SK-N-SH (cell line): ENCODE results near the gene SS18. TPM values are rescaled to one million over a fixed set of nuclear protein-coding genes. Genes with fewer than 3 reads are reported as not detected.

Source experiments
- CTCF ChIA-PET: fragments of 300-600, 350-600 bp; formaldehyde crosslinking; extraction: SDS; loops from one replicate; lab custom pipeline; 2021; lab: Yijun Ruan, JAX
- POLR2A ChIA-PET: fragments of 350-600 bp; sonication (Branson Sonifier 250); formaldehyde crosslinking; extraction: SDS; loops from one replicate; lab custom pipeline; 2020; ENCODE audit warnings: antibody characterized with exemption, inconsistent platforms; lab: Yijun Ruan, JAX
- DNase-seq: peaks from one replicate; pipeline ENCODE4 v3.0.0; 2012
- H2AFZ ChIP-seq: fragments of 200-600 bp; sonication (generic); 2 replicates; pipeline ENCODE4 v1.8.1; 2016; ENCODE audit warnings: antibody characterized with exemption, mild to moderate bottlenecking, low read depth
- H3F3A ChIP-seq: fragments of 200-600 bp; sonication (generic); replicated peaks from 2 replicates; pipeline ENCODE3; 2016; ENCODE audit warnings: antibody characterized with exemption, mild to moderate bottlenecking; ENCODE audit not compliant: insufficient read depth
- H3K27ac ChIP-seq, 2 experiments: fragments of 200-500 bp in 1 of 2; fragments of 200-600 bp in 1 of 2; sonication (Bioruptor generic) in 1 of 2; sonication (generic), shearing (Covaris generic) in 1 of 2; 2 replicates each; pipeline versions ENCODE4 v1.5.1 to v1.6.1; 2014 to 2016; ENCODE audit warnings: low read depth in 2 of 2, inconsistent platforms in 1 of 2, low read length in 1 of 2, mild to moderate bottlenecking in 1 of 2, mixed read lengths in 1 of 2
- H3K27me3 ChIP-seq: fragments of 200-600 bp; sonication (generic), shearing (Covaris generic); 2 replicates; pipeline ENCODE4 v1.6.1; 2016; ENCODE audit warnings: mixed run types; ENCODE audit not compliant: insufficient read depth
- H3K36me3 ChIP-seq, 2 experiments: fragments of 200-500 bp in 1 of 2; fragments of 200-600 bp in 1 of 2; sonication (Bioruptor generic) in 1 of 2; sonication (generic) in 1 of 2; replicated peaks in 1 of 2; 2 replicates each; pipeline versions ENCODE3 to v1.5.1; 2014 to 2016; ENCODE audit warnings: low read length in 1 of 2, mild to moderate bottlenecking in 1 of 2; ENCODE audit not compliant: insufficient read depth in 2 of 2, control insufficient read depth in 1 of 2
- H3K4me1 ChIP-seq, 2 experiments: fragments of 200-500 bp in 1 of 2; fragments of 200-600 bp in 1 of 2; sonication (Bioruptor generic) in 1 of 2; sonication (generic), shearing (Covaris generic) in 1 of 2; 2 replicates each; pipeline versions ENCODE4 v1.5.1 to v1.6.1; 2014 to 2016; ENCODE audit warnings: low read depth in 1 of 2, low read length in 1 of 2, mixed run types in 1 of 2; ENCODE audit not compliant: insufficient read depth in 2 of 2, control insufficient read depth in 1 of 2
- H3K4me2 ChIP-seq: fragments of 200-600 bp; sonication (generic), shearing (Covaris generic); 2 replicates; pipeline ENCODE4 v1.6.1; 2017; ENCODE audit warnings: mixed run types
- H3K4me3 ChIP-seq, 2 experiments: fragments of 200-500 bp in 1 of 2; fragments of 200-600 bp in 1 of 2; sonication (Bioruptor generic) in 1 of 2; sonication (generic), shearing (Covaris generic) in 1 of 2; 2 replicates each; pipeline versions ENCODE4 v1.5.1 to v1.8.1; 2014 to 2016; ENCODE audit warnings: low read depth in 2 of 2, inconsistent platforms in 1 of 2, low read length in 1 of 2, mild to moderate bottlenecking in 1 of 2, mixed read lengths in 1 of 2, moderate library complexity in 1 of 2
- H3K79me2 ChIP-seq: fragments of 200-600 bp; sonication (generic); 2 replicates; pipeline ENCODE4 v1.8.1; 2017; ENCODE audit warnings: mild to moderate bottlenecking; ENCODE audit not compliant: insufficient read depth
- H3K9ac ChIP-seq: fragments of 200-600 bp; sonication (generic); 2 replicates; pipeline ENCODE4 v1.6.1; 2017; ENCODE audit warnings: mixed run types
- H3K9me2 ChIP-seq: fragments of 200-600 bp; sonication (generic); 2 replicates; pipeline ENCODE4 v1.6.1; 2017; ENCODE audit warnings: mixed run types
- H3K9me3 ChIP-seq: fragments of 200-600 bp; sonication (generic); 2 replicates; pipeline ENCODE4 v1.6.1; 2017; ENCODE audit warnings: mixed run types, mild to moderate bottlenecking, moderate library complexity
- H4K20me1 ChIP-seq: fragments of 200-600 bp; sonication (generic); 2 replicates; pipeline ENCODE4 v1.6.1; 2017; ENCODE audit warnings: mild to moderate bottlenecking, mixed run types; ENCODE audit not compliant: insufficient read depth
- ELF1 ChIP-seq: IDR thresholded peaks from 2 replicates; pipeline ENCODE4 v1.4.0; 2012
- EP300 ChIP-seq, 2 experiments: IDR thresholded peaks; 2 replicates each; pipeline versions ENCODE4 v1.4.0 to v1.6.1; 2012; ENCODE audit warnings: borderline replicate concordance in 1 of 2, low read depth in 1 of 2, low read length in 1 of 2
- EZH2phosphoT487 ChIP-seq: fragments of 200-600 bp; sonication (generic); IDR thresholded peaks from 2 replicates; pipeline ENCODE4 v1.6.1; 2017; ENCODE audit warnings: low read depth, mixed run types, mild to moderate bottlenecking, antibody characterized with exemption, moderate library complexity, borderline replicate concordance
- FOSL2 ChIP-seq: IDR thresholded peaks from 2 replicates; pipeline ENCODE4 v1.4.0; 2012; ENCODE audit warnings: low read depth, mild to moderate bottlenecking, moderate library complexity, borderline replicate concordance
- FOXJ3 ChIP-seq: sonication (generic); formaldehyde crosslinking; IDR thresholded peaks from 2 replicates; pipeline ENCODE4 v1.5.1; 2020; ENCODE audit warnings: mild to moderate bottlenecking, missing genetic modification reagents
- FOXM1 ChIP-seq: IDR thresholded peaks from 2 replicates; pipeline ENCODE4 v1.4.0; 2012; ENCODE audit warnings: low read depth, mild to moderate bottlenecking
- GATA2 ChIP-seq: sonication (generic); formaldehyde crosslinking; IDR thresholded peaks from 2 replicates; pipeline ENCODE4 v1.5.0; 2020; ENCODE audit warnings: mild to moderate bottlenecking, missing genetic modification reagents
- JUND ChIP-seq: IDR thresholded peaks from 2 replicates; pipeline ENCODE4 v1.4.0; 2012
- MAX ChIP-seq: IDR thresholded peaks from 2 replicates; pipeline ENCODE4 v1.4.0; 2012; ENCODE audit warnings: low read depth
- MXI1 ChIP-seq: IDR thresholded peaks from 2 replicates; pipeline ENCODE4 v1.6.1; 2012; ENCODE audit warnings: mild to moderate bottlenecking, low read depth, low read length, improper control_type of control experiment
- NRF1 ChIP-seq: IDR thresholded peaks from 2 replicates; pipeline ENCODE4 v1.6.1; 2012; ENCODE audit warnings: low read depth, mild to moderate bottlenecking, low read length
- PBX3 ChIP-seq: IDR thresholded peaks from 2 replicates; pipeline ENCODE4; 2012
- REST ChIP-seq: IDR thresholded peaks from 2 replicates; pipeline ENCODE4 v1.6.1; 2012; ENCODE audit warnings: mild to moderate bottlenecking, low read depth, low read length, moderate library complexity
- RXRA ChIP-seq: IDR thresholded peaks from 2 replicates; pipeline ENCODE4 v1.4.0; 2012; ENCODE audit warnings: low read depth, mild to moderate bottlenecking, borderline replicate concordance
- SMC3 ChIP-seq: IDR thresholded peaks from 2 replicates; pipeline ENCODE4 v1.6.1; 2012; ENCODE audit warnings: low read depth, low read length, improper control_type of control experiment
- TAF1 ChIP-seq: IDR thresholded peaks from 2 replicates; pipeline ENCODE4 v1.6.1; 2012; ENCODE audit warnings: low read depth, mild to moderate bottlenecking, low read length, moderate library complexity, borderline replicate concordance
- TCF12 ChIP-seq: IDR thresholded peaks from 2 replicates; pipeline ENCODE4 v1.4.0; 2012
- TEAD4 ChIP-seq: IDR thresholded peaks from 2 replicates; pipeline ENCODE4 v1.4.0; 2012; ENCODE audit warnings: mild to moderate bottlenecking, borderline replicate concordance; ENCODE audit not compliant: insufficient read depth
- YY1 ChIP-seq: IDR thresholded peaks from 2 replicates; pipeline ENCODE4 v1.4.0; 2012; ENCODE audit warnings: low read depth, mild to moderate bottlenecking
- WGBS: methylation state at CpG from one replicate; pipeline ENCODE4 v1.1.6; 2017; ENCODE audit warnings: low lambda C conversion rate; 5-methylcytosine and 5-hydroxymethylcytosine counted together
- polyA plus RNA-seq, 3 experiments: library from polyadenylated mRNA; depleted of rRNA; stranded (reverse); fragments of >200 nt; gene quantifications; 2 replicates each; pipeline ENCODE4 v1.2.3, GENCODE V29; 2012

SS18 gene
- polyA plus RNA-seq, 1 of the 3 experiments (the other 2 are of a cell fraction), result 98.6 TPM

- no peak overlapping the region for H3K9ac ChIP-seq
- no peaks in the 10 kb centered on the region for H3K9me2 ChIP-seq
- no peaks in the 10 kb centered on the region for H4K20me1 ChIP-seq
- H3K27me3 ChIP-seq, result no peaks in the 10 kb centered on the region
- H3K36me3 ChIP-seq, result peaks cover 3 to 11% of the 10 kb centered on the region in 2 experiments
- no peaks in the 10 kb centered on the region for H3K4me1 ChIP-seq
- 95% methylated on average over 12 of the region's 13 CpGs for WGBS
- DNase-seq, result no peak
- no peak overlapping the region for H2AFZ ChIP-seq
- no peaks in the 10 kb centered on the region for H3K79me2 ChIP-seq
- no peak for TF ChIP-seq FOXJ3 (CRISPR knock-in tag)
- TF ChIP-seq NRF1, result no peak
- no peak for TF ChIP-seq ELF1
- TF ChIP-seq TAF1, result no peak
- no peak for TF ChIP-seq REST
- no peak for TF ChIP-seq SMC3
- TF ChIP-seq RXRA, result no peak
- TF ChIP-seq FOSL2, result no peak
- TF ChIP-seq MXI1, result no peak
- no peak for TF ChIP-seq FOXM1
- TF ChIP-seq YY1, result no peak
- TF ChIP-seq TCF12, result no peak
- TF ChIP-seq MAX, result no peak
- no peak for TF ChIP-seq EZH2phosphoT487
- no peak for TF ChIP-seq JUND
- no peak for TF ChIP-seq EP300 (IDR thresholded peaks at IDR 0.05; ENCODE audit: borderline replicate concordance in 1 of 2, low read depth in 1 of 2, low read length in 1 of 2)
- no peak for TF ChIP-seq TEAD4
- no peak for TF ChIP-seq GATA2 (CRISPR knock-in tag)
- no peak for TF ChIP-seq PBX3
- H3K4me3 ChIP-seq, result no peak overlapping the region
- H3F3A ChIP-seq, result peaks cover 10% of the 10 kb centered on the region
- ChIA-PET CTCF (interaction anchor here (0.8 kb wide), 1 partner anchor 108 kb away, joined by 3 read pairs; no protein-coding TSS in a partner anchor), POLR2A (no interaction called here)
- H3K4me2 ChIP-seq, result no peak overlapping the region
- no peaks in the 10 kb centered on the region for H3K9me3 ChIP-seq
- H3K27ac ChIP-seq, result no peak overlapping the region
Observed at GRCh38 chr18:26004832-26005231, 85.6 kb downstream of the SS18 start.
